Activated B cell treated with CpG ODN at 0.5 μM for 24 hours (primary cell): ENCODE measurements around the gene ZNF45. TPM values are rescaled to one million over a fixed set of nuclear protein-coding genes. Genes with fewer than 3 reads are reported as not detected.
"Not testable (repeated sequence)": the region's sequence is repeated elsewhere in the genome, so short reads cannot be mapped to it uniquely, and the experiment has no call there.

Source experiments
- ATAC-seq: fragments of 200-7000 bp; cut with Tn5 transposase; one replicate; pipeline ENCODE4 v1.10.0; 2021; ENCODE audit warnings: low read depth, mild to moderate bottlenecking, moderate library complexity
- CTCF ChIA-PET: fragments of 350-600 bp; sonication (Branson Sonifier 250); formaldehyde crosslinking; loops from one replicate; lab custom pipeline; 2021; ENCODE audit warnings: antibody characterized with exemption; lab: Charles Lee
- POLR2A ChIA-PET: fragments of 350-600 bp; sonication (Branson Sonifier 250); formaldehyde crosslinking; loops from one replicate; lab custom pipeline; 2021; ENCODE audit warnings: antibody characterized with exemption; lab: Charles Lee
- DNase-seq: peaks from one replicate; pipeline ENCODE4 v3.0.0; 2022
- H3K27ac Mint-ChIP-seq: one replicate; pipeline ENCODE4 v1.8.0; 2020; ENCODE audit warnings: mixed read lengths
- H3K27me3 Mint-ChIP-seq: one replicate; pipeline ENCODE4 v1.8.0; 2021; ENCODE audit warnings: mixed read lengths
- H3K36me3 Mint-ChIP-seq: one replicate; pipeline ENCODE4 v1.8.0; 2021; ENCODE audit warnings: low read depth, mixed read lengths
- H3K4me1 Mint-ChIP-seq: one replicate; pipeline ENCODE4 v1.8.0; 2021; ENCODE audit warnings: mixed read lengths
- H3K4me3 Mint-ChIP-seq: one replicate; pipeline ENCODE4 v1.8.0; 2020; ENCODE audit warnings: mild to moderate bottlenecking, mixed read lengths
- H3K9me3 Mint-ChIP-seq: one replicate; pipeline ENCODE4 v1.8.0; 2020; ENCODE audit warnings: mixed read lengths
- CTCF ChIP-seq: fragments of 200-600 bp; IDR thresholded peaks from one replicate; pipeline ENCODE4 v1.8.0; 2022; ENCODE audit warnings: antibody characterized with exemption, mild to moderate bottlenecking
- intact Hi-C: fragments of 100-400 bp; cut with micrococcal nuclease; formaldehyde crosslinking; loops from one replicate; pipeline ENCODE4 v1.15.1; 2024
- total RNA-seq: library from RNA; stranded (reverse); gene quantifications from 2 replicates; pipeline ENCODE4 v1.2.3, GENCODE V29; 2022

ZNF45 gene
- total RNA-seq, 1 donor from 2014 or later, result 19.1 TPM

GRCh38 chr19:43950834-43951645 is 16.0 kb upstream of the ZNF45 start, which contains the start of gene ZNF221:
ZNF221 (plus strand) TSS chr19:43951228; CDS start chr19:43962727, 11,499 bp downstream.
- intact Hi-C loops, result loop anchor here (1.0 to 2.0 kb wide), 2 partner anchors 16 to 52 kb away; partner anchors contain the start of genes ZNF230 and ZNF45
- DNase-seq, result peak; percentile 52
- Mint-ChIP-seq H3K36me3 (peaks cover 17% of the 10 kb centered on the region), H3K27me3 (peaks cover 11% of the 10 kb centered on the region), H3K4me1 (peaks cover 10% of the 10 kb centered on the region), H3K9me3 (peaks cover 39% of the 10 kb centered on the region), H3K27ac (peak within 1 kb of the TSS; percentile 82), H3K4me3 (peak within 1 kb of the TSS; percentile 98)
- no peak for TF ChIP-seq CTCF
- CTCF ChIA-PET, result interaction anchor here (1.1 to 1.2 kb wide), 2 partner anchors 15 to 144 kb away, joined by 3 read pairs; partner anchors contain the start of genes ZNF224 and ZNF45
- POLR2A ChIA-PET, result interaction anchor here (0.9 to 1.7 kb wide), 3 partner anchors 16 to 53 kb away, joined by 3 to 15 read pairs (median 3); partner anchors contain the start of gene ZNF45
- peak; percentile 91 for ATAC-seq

- H3K4me1 Mint-ChIP-seq, ATAC-seq, CTCF ChIA-PET, H3K27ac Mint-ChIP-seq, DNase-seq, POLR2A ChIA-PET: not testable (repeated sequence)
- intact Hi-C loops, result loop anchor here (2.0 kb wide), 1 partner anchor 53 kb away; the partner anchor contains the start of gene ZNF230
- Mint-ChIP-seq H3K36me3 (peaks cover 12% of the 10 kb centered on the region), H3K27me3 (peaks cover 16% of the 10 kb centered on the region), H3K9me3 (peaks cover 38% of the 10 kb centered on the region), H3K4me3 (peak overlapping the region; percentile 30)
Observed at GRCh38 chr19:43949803-43950202, 14.7 kb upstream of the ZNF45 start.

- H3K4me3 Mint-ChIP-seq, H3K27ac Mint-ChIP-seq, DNase-seq, H3K36me3 Mint-ChIP-seq, POLR2A ChIA-PET, ATAC-seq, H3K4me1 Mint-ChIP-seq, intact Hi-C loops: not testable (repeated sequence)
- CTCF ChIA-PET, result interaction anchor here (1.3 kb wide), 1 partner anchor 138 kb away, joined by 3 read pairs; no protein-coding TSS in a partner anchor
- H3K27me3 Mint-ChIP-seq, result peaks cover 16% of the 10 kb centered on the region
- peaks cover 36% of the 10 kb centered on the region for H3K9me3 Mint-ChIP-seq
Observed at GRCh38 chr19:43947412-43947811, 12.3 kb upstream of the ZNF45 start.

- CTCF ChIA-PET, result no interaction called here
Observed at GRCh38 chr19:43941209-43941608, 6.1 kb upstream of the ZNF45 start.

DNA sequence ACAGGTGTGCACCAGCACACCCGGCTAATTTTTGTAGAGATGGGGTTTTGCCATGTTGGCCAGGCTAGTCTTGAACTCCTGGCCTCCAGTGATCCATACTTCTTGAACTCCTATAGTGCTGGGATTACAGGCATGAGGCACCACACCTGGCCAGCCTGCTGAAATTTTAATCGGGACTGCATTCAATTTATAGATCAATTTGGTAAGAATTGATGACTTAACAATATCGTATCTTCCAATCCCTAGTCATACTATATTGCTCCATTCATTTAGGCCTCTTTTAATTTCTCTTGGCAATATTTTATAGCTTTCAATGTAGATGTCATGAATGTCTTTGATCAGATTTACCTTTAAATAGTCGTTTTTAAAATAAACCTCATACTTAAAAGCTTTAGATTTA is 5.6 kb upstream of the ZNF45 start:
- no peak for DNase-seq
- Mint-ChIP-seq H3K27me3 (peaks cover 9% of the 10 kb centered on the region), H3K36me3 (no peaks in the 10 kb centered on the region), H3K27ac (no peak overlapping the region), H3K4me3 (no peak overlapping the region), H3K9me3 (peaks cover 12% of the 10 kb centered on the region), H3K4me1 (peaks cover 2% of the 10 kb centered on the region)
- intact Hi-C loops, result no loop called here
- ChIA-PET POLR2A (no interaction called here), CTCF (no interaction called here)
- no peak for TF ChIP-seq CTCF
- ATAC-seq, result no peak

More at GRCh38 chr19:43941209-43941608, 6.1 kb upstream of the ZNF45 start:
- intact Hi-C loops, result no loop called here
- no peak overlapping the region for H3K4me3 Mint-ChIP-seq
- ATAC-seq (no peak), DNase-seq (no peak)
- H3K27me3 Mint-ChIP-seq, result peaks cover 12% of the 10 kb centered on the region
- no peaks in the 10 kb centered on the region for H3K36me3 Mint-ChIP-seq
- H3K4me1 Mint-ChIP-seq, result no peaks in the 10 kb centered on the region
- no peak overlapping the region for H3K27ac Mint-ChIP-seq
- POLR2A ChIA-PET, result no interaction called here
- TF ChIP-seq CTCF, result no peak
- peaks cover 16% of the 10 kb centered on the region for H3K9me3 Mint-ChIP-seq
